ENCODE data around the gene CCSAP. TPM values are rescaled to one million over a fixed set of nuclear protein-coding genes. Genes with fewer than 3 reads are reported as not detected.

CCSAP gene
- total and polyA plus RNA-seq, 2 of the 13 experiments (the other 11 are each of a cell fraction or from before 2014, with no cell fraction given) = 3.7 to 9.0 TPM

- BruUV-seq (replicated peaks) = no TSS peak
- peaks cover 0 to 11% of the 10 kb centered on the region in 2 experiments; a peak in 3 of 5 replicates for H3K27me3 ChIP-seq (ENCODE audit: control insufficient read depth in 1 of 2, insufficient read depth in 2 of 2, low read length in 2 of 2)
- WGBS (ENCODE audit: low lambda C conversion rate) = 78% methylated on average over 5 of the region's 7 CpGs
Observed at GRCh38 chr1:229370601-229371021, 27.8 kb upstream of the CCSAP start.

More at GRCh38 chr1:229370601-229371021, 27.8 kb upstream of the CCSAP start:
- in situ Hi-C loops (cut with HindIII; ENCODE audit: extremely low pct_ligation_motif_present, low pct_unique_long_range_greater_than_20kb) (no loop called here), intact Hi-C loops (cut with micrococcal nuclease; ENCODE audit: unreplicated experiment) (no loop called here)
- Histone ChIP-seq H3K9me3 (ENCODE audit: low read length) (no peaks in the 10 kb centered on the region), H3K4me1 (ENCODE audit: insufficient read depth, low read length) (no peaks in the 10 kb centered on the region), H3K79me2 (ENCODE audit: insufficient read depth, low read length) (no peaks in the 10 kb centered on the region), H3K27ac (ENCODE audit: extremely low read length, insufficient read depth, low read length) (no peak overlapping the region), H3K4me2 (ENCODE audit: low read depth, low read length) (no peak overlapping the region), H3K9ac (ENCODE audit: insufficient read depth, low read depth, low read length) (no peak overlapping the region), H4K20me1 (ENCODE audit: insufficient read depth, low read length) (no peaks in the 10 kb centered on the region), H3K36me3 (replicated peaks in 1 of 2; ENCODE audit: control insufficient read depth in 1 of 2, insufficient read depth in 2 of 2, low read length in 2 of 2) (no peaks in the 10 kb centered on the region), H3K4me3 (replicated peaks in 1 of 3; ENCODE audit: insufficient read depth in 1 of 3, low read depth in 2 of 3, low read length in 3 of 3) (no peak overlapping the region), H2AFZ (ENCODE audit: low read length) (no peak overlapping the region)
- CTCF ChIA-PET (ENCODE audit: low intra/inter-chr PET ratio, low total read pairs) = no interaction called here
- ATAC-seq = no peak
- POLR2A ChIA-PET = no interaction called here
- FAIRE-seq = no peak
- DNase-seq (ENCODE audit: low spot score) = no peak
- TF ChIP-seq RBM39 (IDR thresholded peaks at IDR 0.05; ENCODE audit: low read depth, low read length, poor library complexity, severe bottlenecking) (no peak), ZNF841 (CRISPR knock-in tag; IDR thresholded peaks at IDR 0.05; ENCODE audit: borderline replicate concordance) (no peak), SATB2 (CRISPR knock-in tag; IDR thresholded peaks at IDR 0.05) (no peak), KDM5B (CRISPR knock-in tag; IDR thresholded peaks at IDR 0.05; ENCODE audit: borderline replicate concordance) (no peak), ZNF263 (CRISPR knock-in tag; IDR thresholded peaks at IDR 0.05) (no peak), GATAD2A (CRISPR knock-in tag; IDR thresholded peaks at IDR 0.05) (no peak), ZNF646 (CRISPR knock-in tag; IDR thresholded peaks at IDR 0.05) (no peak), STAG1 (CRISPR knock-in tag; IDR thresholded peaks at IDR 0.05) (no peak), ZFP37 (CRISPR knock-in tag; IDR thresholded peaks at IDR 0.05; ENCODE audit: borderline replicate concordance) (no peak), HOXD1 (CRISPR knock-in tag; IDR thresholded peaks at IDR 0.05) (no peak)
- TF ChIP-seq, protein P1, sequence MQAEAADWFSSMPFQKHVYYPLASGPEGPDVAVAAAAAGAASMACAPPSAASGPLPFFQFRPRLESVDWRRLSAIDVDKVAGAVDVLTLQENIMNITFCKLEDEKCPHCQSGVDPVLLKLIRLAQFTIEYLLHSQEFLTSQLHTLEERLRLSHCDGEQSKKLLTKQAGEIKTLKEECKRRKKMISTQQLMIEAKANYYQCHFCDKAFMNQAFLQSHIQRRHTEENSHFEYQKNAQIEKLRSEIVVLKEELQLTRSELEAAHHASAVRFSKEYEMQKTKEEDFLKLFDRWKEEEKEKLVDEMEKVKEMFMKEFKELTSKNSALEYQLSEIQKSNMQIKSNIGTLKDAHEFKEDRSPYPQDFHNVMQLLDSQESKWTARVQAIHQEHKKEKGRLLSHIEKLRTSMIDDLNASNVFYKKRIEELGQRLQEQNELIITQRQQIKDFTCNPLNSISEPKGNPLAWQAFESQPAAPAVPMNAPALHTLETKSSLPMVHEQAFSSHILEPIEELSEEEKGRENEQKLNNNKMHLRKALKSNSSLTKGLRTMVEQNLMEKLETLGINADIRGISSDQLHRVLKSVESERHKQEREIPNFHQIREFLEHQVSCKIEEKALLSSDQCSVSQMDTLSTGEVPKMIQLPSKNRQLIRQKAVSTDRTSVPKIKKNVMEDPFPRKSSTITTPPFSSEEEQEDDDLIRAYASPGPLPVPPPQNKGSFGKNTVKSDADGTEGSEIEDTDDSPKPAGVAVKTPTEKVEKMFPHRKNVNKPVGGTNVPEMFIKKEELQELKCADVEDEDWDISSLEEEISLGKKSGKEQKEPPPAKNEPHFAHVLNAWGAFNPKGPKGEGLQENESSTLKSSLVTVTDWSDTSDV (CRISPR knock-in tag; IDR thresholded peaks at IDR 0.05) = no peak
- TF ChIP-seq, protein P2, sequence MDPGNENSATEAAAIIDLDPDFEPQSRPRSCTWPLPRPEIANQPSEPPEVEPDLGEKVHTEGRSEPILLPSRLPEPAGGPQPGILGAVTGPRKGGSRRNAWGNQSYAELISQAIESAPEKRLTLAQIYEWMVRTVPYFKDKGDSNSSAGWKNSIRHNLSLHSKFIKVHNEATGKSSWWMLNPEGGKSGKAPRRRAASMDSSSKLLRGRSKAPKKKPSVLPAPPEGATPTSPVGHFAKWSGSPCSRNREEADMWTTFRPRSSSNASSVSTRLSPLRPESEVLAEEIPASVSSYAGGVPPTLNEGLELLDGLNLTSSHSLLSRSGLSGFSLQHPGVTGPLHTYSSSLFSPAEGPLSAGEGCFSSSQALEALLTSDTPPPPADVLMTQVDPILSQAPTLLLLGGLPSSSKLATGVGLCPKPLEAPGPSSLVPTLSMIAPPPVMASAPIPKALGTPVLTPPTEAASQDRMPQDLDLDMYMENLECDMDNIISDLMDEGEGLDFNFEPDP (CRISPR knock-in tag; conservative IDR thresholded peaks at IDR 0.05) = no peak
